Measurements from ENCODE around the gene CRELD1. TPM values are rescaled to one million over a fixed set of nuclear protein-coding genes. Genes with fewer than 3 reads are reported as not detected.

The CRELD1 gene

GRCh38 chr3:9994086-9994844, 60.6 kb downstream of the CRELD1 start:
- H4K8ac ChIP-seq (ENCODE audit: low read depth, low read length): no peak overlapping the region
- no peak overlapping the region for H2BK12ac ChIP-seq (ENCODE audit: low read length)
- H2AFZ ChIP-seq (ENCODE audit: low read length): no peak overlapping the region
- H3K18ac ChIP-seq (ENCODE audit: low read length): no peak overlapping the region
- H2AK5ac ChIP-seq (ENCODE audit: low read depth, low read length): no peak overlapping the region
- H3K36me3 ChIP-seq (replicated peaks in 1 of 2; ENCODE audit: control insufficient read depth in 2 of 2, insufficient read depth in 2 of 2, low read length in 2 of 2): peaks cover 7 to 79% of the 10 kb centered on the region in 2 donors
- no peak overlapping the region for H3K14ac ChIP-seq (ENCODE audit: low read length)
- peaks cover 2% of the 10 kb centered on the region for H3K79me1 ChIP-seq (ENCODE audit: low read depth, low read length)
- H3K4me3 ChIP-seq (ENCODE audit: low read length in 2 of 2): no peak overlapping the region
- H3K23ac ChIP-seq (ENCODE audit: low read depth, low read length, poor library complexity): no peak overlapping the region
- no peak overlapping the region for H3K4ac ChIP-seq (ENCODE audit: low read length)
- H4K91ac ChIP-seq (ENCODE audit: low read depth, low read length, poor library complexity): no peak overlapping the region
- WGBS, 2 donors (ENCODE audit: extremely low coverage in 2 of 2, insufficient read length in 2 of 2, insufficient replicate concordance in 1 of 2): no CpG with 5 or more reads among the region's 10 CpGs
- no peak overlapping the region for H2BK120ac ChIP-seq (ENCODE audit: low read depth, low read length)
- H3K27me3 ChIP-seq (ENCODE audit: control insufficient read depth in 3 of 3, insufficient read depth in 3 of 3, low read depth in 1 of 3, low read length in 3 of 3): no peaks in the 10 kb centered on the region
- H3K4me1 ChIP-seq (ENCODE audit: control insufficient read depth in 2 of 2, insufficient read depth in 1 of 2, low read depth in 1 of 2, low read length in 2 of 2): no peaks in the 10 kb centered on the region
- H3K4me2 ChIP-seq (ENCODE audit: insufficient read depth, low read length, poor library complexity, severe bottlenecking): no peak overlapping the region
- no peak overlapping the region for H3K9ac ChIP-seq (ENCODE audit: low read depth, low read length, poor library complexity)
- H3K27ac ChIP-seq (replicated peaks; ENCODE audit: low read length): no peak overlapping the region
- no peak for DNase-seq (ENCODE audit: low spot score)
- no peak overlapping the region for H2BK15ac ChIP-seq (ENCODE audit: low read length)
- no peaks in the 10 kb centered on the region for H3K9me3 ChIP-seq (replicated peaks in 1 of 2; ENCODE audit: control insufficient read depth in 2 of 2, insufficient read depth in 1 of 2, low read depth in 1 of 2, low read length in 2 of 2)
- H2BK5ac ChIP-seq (ENCODE audit: low read length): no peak overlapping the region

Small RNA genes lying within 50 kb of the gene (small RNA-seq; reads per million reads assigned to genes)
- gene RNU6-882P (ENCODE audit: insufficient read depth): not detected

Measured in neuronal stem cell (in vitro differentiated cells).